Stimulated activated CD8-positive, alpha-beta memory T cell treated with anti-CD3 and anti-CD28 coated beads, Interleukin-12 subunit alpha, Interleukin-12 subunit beta, amount 100 ng/mL, for 1 hour (primary cell): ENCODE data around the gene OTOA.
"Not testable (repeated sequence)": the region's sequence is repeated elsewhere in the genome, so short reads cannot be mapped to it uniquely, and the experiment has no call there.

Experiments used
- DNase-seq: peaks from one replicate; pipeline ENCODE4 v3.0.0-alpha.2; 2020; ENCODE audit warnings: low read depth

OTOA gene

DNA sequence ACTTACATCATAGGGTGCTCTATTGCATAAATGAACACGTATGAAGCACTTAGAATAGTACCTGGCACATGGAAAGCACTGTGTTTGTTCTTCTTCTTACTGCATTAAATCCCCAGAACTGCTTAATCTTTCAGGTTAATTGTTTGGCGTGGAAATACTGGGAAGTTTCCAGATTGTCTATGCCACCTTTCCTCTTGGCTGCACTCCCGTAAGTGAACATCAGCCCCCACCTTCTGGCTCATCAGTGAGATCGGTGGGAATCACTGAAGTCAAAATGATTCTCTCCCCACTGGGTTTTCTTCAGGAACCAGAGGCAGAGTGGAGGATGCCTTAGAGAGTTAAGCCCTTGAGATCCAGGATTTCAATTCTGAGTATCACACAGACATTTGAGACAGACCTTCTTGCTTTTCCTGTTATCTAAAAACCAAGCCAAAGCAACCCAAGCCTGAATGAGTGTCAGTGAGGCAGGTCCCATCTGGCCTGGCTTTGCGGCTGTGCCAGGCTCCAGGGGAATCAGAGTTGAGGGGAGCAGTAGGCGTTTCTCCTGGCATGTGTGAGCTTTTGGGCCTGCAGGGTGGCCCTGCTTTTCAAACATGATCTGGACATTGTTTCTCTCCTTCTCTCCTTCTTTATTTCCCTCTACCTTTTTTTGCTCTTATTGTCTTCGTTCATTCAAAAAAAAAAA, 59.1 kb downstream of the OTOA start:
- DNase-seq: no peak

DNA sequence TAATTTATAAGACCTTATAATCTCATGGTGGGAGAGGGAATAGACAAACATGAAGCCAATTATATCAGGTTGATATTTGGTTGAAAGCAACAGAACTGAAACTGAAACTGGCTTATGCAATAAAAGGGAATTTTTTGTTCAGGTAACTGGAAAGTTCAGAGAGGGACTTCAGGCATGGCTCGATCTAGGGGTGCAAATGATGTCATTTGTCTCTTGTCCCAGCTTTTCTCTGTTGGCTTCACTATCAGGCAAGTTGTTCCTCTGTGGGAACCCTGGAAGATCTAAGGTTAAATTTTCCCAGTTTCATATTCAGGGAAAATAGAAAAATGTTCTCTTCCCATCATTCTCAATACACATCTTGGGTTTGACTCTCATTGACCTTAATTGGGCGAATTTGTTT, 59.8 kb downstream of the OTOA start:
- DNase-seq: no peak

DNA sequence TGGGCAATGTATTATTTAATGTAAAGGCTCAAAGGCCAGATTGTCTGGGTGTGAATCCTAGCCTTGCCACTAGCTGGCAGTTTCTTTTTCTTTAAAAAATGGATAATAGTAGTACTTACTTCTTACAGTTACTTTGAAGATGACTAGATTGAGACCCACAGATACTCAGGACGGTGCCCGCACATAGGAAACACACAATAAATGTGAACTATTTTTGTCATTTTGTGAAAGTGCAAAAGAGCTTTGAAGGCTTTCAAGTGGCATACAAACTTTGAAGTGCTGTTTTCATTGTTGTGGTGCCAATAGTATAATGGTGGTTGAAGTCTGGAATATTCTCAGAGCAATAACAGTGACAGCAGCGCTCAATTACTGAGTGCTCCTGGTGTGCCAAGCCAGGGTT, 63.6 kb downstream of the OTOA start:
- DNase-seq: no peak

DNA sequence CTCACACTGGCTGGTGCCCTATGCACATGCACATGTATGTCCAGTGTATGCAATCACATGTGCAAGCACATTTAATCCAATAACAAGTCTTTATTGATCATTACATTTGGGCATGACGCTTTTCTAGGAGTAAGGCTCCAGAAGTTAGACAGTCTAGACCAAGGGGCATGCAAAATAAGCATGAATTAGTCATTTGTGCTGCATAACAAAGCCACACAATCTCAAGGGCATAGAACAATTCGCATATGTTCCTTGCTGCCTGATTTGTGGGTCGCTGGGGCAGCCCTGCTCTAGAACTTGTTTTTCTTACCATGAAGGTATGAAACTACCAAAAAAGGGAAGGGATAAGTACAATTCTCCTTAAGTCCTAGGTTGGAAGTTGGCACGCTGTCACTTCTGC, 67.5 kb downstream of the OTOA start:
- not testable (repeated sequence) for DNase-seq

DNA sequence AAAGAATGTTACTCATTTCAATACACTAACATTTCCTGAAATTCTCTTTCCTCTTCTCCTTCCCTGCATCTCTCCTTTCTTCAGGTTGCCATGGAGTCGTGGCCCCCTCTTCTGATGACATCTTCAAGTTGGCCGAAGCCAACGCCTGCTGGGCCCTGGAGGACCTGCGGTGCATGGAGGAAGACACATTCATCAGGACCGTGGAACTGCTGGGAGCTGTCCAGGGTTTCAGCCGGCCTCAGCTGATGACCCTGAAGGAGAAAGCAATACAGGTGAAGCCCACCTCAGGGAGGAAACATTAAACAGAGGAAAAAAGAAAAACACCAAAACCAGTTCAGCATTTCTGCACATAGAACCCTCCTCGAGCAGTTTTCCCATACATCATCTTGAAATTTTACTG, 76.9 kb downstream of the OTOA start:
- DNase-seq: not testable (repeated sequence)

DNA sequence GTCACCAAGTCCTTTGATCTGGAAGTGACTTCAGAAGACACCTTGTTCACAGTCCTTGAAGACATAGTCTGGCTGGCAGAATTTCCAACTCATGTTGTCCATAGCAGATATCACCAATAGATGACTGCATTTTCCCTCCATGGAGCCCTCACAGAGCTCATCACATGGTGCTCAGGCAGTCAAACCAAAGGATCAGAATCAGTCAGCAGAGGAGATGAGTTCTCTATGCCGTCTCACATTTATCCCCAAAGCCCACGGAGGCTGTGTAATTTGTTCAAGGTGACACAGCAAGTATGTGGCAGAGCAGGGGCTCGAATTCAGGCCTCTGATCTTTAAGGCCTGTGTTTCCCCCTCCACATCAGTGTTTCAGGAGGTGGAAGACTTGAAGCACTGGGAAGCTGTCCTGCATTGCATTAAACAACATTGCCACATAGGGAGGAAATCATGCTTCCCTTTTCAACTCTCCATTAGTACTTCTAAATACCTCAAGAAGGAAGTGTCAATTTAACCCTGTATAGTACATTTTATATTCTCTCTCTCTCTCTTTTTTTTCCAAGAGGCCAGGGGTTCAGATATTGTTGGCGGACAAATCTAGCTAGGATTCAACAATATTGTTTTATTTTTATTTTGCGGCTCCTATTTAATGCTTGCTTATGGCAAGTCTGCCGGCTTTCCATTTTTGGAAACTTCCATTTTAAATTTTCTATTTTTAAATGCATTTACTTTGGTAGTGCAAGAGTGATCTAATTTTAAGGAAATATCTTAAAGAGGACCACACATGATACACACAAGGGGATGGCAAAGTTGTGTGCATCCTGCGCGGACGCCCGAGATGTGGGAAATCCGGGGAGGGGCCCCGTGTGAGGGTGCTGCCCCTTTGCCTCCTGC, 92.7 kb downstream of the OTOA start:
- not testable (repeated sequence) for DNase-seq

DNA sequence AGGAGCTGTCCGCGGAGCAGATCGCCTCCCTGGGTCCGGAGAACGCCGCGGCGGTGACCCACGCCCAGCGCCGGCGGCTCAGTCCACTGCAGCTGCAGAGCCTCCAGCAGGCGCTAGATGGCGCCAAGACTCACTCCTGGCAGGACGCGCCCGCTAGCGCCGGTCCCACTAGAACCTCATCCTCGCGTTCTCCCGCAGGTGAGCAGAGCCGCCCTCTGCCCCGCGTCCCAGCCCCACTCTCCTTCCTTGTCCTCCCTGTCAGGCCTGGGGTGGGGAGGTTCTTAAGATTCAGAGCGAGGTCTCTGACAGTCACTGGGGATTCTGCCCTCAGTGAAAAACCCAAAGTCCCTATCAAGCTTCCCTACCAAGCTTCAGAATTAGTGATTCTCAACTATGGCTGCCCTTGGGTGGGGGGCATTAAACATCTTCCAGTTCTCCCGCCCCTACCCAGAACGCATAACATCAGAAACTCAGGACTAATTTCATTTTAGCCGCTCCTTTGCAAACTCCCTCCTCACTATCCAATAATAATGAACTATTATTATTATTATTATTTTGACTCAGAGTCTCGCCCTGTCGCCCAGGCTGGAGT, 93.4 kb downstream of the OTOA start:
- not testable (repeated sequence) for DNase-seq

DNA sequence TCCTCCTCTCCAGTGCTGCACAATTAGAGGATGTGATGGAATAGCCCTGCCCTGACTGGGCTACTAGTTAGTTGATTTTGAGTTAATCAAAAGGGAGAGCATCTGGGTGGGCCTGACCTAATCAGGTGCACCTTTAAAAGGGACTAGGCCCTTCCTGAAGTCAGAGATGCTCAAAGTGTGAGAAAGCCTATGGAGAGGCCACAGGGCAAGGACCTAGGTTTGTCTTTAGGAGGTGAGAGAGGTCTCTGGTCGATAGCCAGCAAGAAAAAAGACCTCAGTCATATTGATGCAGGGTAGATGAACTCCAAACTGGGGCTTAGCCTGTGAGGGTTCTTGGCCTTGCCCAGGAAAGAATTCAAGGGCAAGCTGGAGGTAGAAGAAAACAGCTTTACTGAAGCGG, 104.5 kb downstream of the OTOA start:
- DNase-seq: not testable (repeated sequence)

DNA sequence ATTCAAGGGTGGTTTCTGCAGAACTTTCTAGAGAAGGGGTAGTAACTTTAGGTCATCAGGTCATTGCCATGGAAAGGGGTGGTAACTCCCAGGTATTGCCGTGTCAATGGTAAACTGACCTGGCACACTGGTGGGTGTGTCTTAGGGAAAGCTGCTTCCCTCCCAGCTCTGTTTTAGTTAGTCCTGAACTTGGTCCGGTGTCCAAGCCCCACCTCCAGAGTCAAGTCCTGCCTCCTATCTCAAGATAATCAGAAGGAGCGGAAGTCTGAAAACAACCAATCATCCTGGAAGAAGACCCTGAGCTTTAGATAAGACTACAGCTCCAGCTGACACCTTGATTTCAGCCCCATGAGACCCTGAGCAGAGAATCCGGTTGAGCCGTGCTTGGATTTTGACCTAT, 105.0 kb downstream of the OTOA start:
- not testable (repeated sequence) for DNase-seq

DNA sequence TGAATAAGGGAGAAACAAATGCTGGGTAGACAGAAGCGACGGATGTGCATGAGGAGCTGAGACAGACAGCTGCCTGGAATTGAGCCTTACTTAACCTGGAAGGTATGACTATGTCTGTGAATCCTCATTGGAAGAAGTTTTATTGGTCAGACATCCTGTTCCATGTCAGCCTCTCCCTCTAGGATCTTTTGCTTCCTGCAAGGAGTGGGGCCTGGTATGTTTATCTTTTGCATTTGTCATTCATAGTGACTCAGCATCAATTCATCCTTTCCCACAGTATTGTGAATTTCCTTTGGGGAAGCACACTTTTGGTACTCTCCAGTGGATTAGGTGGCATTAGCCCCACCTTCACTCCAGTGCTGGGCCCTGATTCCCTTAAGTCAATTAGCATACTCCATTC, 105.5 kb downstream of the OTOA start:
- not testable (repeated sequence) for DNase-seq

DNA sequence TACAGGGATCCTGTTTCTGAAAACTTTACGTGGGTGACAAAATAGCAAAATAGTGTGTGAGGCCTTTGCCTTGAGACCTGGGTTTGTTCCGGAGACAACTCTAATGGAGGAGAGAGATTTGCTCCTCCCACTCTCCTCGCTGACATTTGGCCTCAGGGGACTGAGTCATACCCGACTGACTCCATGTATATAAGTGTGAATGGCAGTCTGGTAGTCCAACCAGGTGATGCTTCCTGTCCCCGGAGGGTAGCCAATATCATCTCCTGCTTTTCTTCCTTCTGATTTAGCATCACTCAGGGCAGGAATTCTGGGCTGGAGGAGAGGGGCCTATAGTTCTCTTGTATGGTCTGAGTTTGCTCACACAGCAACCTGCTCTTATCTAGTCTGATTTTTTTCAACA, 106.8 kb downstream of the OTOA start:
- not testable (repeated sequence) for DNase-seq

DNA sequence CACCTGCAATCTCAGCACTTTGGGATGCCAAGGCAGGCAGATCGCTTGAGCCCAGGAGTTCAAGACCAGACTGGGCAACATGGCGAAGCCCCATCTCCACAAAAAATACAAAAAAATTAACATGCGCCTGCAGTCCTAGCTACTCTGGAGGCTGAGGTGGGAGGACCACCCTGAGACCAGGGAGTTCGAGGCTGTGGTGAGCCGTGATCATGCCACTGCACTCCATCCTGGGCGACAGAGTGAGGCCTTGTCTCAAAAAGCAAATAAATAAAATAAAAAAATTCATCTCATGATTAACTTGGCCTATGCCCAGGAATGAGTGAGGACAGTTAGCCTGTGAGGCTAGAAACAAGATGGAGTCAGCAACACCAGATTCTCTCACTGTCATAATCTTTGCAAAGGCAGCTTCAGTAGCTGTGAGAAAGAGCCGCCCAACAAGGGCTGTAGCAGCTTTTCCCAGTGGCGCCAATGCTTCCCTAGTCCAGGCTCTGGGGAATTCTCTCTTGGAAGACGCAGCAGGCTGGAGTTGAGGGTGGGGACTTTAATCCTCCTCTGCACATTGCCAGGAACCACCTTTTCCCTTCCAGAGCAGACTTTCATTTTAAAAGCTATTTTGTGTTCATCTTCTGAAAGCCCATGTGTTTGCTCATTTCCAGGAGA, 108.9 kb downstream of the OTOA start:
- DNase-seq: not testable (repeated sequence)

DNA sequence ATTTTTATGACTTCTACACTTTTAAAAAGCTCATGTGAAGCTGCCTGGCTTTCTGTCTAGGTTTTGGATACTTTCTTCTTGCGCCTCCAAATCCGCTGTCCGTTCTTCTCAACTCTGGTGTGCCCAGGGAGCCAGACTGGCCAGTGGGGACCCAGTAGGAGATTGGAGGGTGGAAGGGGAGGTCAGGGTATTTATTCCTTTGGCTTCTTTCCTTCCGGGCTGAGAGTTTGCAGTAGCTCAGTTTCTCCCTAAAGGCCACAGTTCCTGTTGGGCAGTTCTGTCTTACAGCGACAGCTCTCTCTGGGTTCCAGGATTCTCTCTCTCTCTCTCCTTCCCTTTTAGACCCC, 109.4 kb downstream of the OTOA start:
- DNase-seq: not testable (repeated sequence)

DNA sequence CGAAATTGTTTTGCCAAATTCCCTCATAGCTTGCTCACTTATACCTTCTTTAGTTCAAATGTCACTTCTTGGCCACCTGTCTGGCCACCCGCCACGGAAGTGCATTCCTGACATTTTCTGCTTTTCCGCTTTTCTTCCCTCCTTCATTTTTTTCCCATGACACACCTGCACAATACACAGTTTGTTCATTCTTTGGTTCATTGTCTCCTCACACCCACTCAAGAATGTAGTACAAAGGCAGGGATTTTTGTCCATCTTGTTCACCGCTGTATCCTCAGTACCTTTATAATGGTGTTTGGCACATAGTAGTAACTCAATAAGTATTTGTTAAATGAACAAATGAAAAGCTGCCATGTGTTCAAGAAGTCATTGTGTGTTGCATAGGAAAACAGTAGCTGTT, 116.8 kb downstream of the OTOA start:
- DNase-seq: not testable (repeated sequence)

DNA sequence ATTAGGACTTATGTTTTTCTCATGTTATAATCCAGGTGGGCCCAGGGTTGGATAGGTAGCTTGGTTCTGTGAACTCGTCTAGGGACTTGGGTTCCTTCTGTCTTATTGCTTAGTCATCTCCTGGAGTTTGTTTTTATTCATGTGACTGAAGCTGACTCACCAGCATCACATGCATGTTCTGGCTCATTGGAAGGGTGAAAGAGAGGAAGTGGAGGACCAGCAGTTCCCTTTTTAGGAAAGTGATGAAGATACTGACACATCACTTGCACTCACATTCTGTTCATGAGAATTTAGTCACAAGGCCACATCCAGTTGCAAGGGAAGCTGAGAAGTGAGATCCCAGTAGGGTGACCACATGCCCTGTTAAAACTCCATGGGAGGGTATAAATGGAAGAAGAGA, 126.7 kb downstream of the OTOA start:
- DNase-seq: not testable (repeated sequence)

DNA sequence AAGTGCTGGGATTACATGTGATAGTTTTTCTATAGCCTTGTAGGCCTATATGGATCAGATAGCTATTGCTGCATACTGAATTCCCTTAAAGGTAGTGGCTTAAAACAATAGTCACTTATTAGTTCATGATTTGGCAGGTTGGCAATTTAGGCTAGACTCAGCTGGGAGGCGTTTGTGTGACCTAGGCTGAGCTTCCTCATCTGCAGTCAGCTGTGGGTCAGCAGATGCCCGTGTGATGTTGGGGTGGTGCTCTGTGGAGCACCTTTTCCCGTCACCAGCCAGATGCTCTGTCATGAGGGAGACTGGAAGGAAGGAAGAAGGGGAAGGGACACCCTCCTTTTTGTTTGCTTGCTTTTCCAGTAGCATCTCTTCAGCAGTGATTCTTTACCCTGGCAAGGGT, 129.5 kb downstream of the OTOA start:
- not testable (repeated sequence) for DNase-seq

DNA sequence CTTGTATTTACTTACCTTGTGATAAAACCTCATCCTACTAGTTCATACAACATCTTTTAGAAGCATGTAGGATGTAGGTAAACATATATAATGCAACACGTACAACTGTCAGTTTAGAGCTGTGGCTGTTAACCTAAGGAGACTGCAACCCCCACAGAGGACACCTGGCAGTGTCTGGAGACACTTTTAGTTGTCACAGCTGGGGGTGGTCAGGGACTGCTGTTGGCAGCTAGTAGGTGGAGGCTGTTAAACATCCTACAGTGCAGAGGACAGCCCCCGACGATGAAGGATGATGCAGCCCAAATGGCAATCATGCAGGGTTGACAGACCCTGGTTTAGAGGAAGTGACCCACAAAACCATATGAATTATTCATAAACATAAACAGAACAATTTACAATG, 134.8 kb downstream of the OTOA start:
- not testable (repeated sequence) for DNase-seq

DNA sequence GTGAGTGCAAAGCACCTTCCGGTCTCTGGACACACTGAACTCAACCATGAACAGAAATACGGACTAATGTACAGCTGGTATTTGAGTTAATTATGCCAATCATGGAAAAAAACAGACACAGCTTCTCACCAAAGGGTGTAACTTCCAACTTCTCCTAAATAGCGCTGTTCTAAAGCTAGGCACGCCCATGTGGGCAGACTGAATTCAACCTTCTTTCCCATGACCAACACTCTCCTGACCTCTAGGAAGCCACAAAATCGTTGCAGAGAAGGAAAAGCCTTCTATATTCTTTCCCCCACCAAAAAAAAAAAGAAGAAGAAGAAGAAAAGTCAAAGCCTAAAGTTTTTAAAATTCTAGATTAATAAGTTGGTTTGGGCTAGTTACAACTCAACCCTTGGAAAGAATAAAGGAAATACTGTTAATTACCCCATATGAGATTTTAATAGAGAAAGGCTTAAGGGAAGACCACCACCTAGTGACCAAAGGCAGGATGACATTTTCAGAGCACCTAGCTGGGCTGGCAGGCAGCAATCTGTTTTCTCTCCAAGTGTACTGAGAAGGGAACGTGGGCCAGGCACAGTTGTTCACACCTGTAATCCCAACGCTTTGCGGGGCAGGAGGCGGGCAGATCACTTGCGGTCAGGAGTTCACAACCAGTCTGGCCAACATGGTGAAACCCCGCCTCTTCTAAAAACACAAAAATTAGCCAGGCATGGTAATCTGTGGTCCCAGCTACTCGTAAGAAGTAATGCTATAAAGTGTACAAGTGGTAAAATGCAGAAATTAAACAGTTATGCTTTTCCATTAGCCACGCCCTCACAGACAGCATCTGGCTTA, 138.0 kb downstream of the OTOA start:
- DNase-seq: not testable (repeated sequence)

DNA sequence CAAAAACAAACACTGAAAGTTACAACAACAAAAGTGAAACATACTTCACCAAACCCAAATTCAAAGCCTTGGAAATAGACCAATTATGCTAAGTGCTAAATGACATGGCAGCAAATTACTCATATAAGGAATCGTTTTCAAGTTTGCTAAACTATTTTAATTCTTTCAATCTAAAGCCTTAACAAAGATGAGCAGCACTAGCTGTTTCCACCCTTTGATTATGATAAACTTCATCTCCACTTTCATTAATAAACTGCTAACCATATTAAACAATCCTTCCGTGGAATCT, 138.6 kb downstream of the OTOA start:
- DNase-seq: not testable (repeated sequence)
